Neuron (in vitro differentiated cells): ENCODE measurements around the gene LIX1.

Experiments
- H2AFZ ChIP-seq: one replicate; pipeline ENCODE4 v1.6.1; 2013; ENCODE audit warnings: low read depth, mild to moderate bottlenecking, inconsistent platforms, low read length, moderate library complexity
- H3K27me3 ChIP-seq: one replicate; pipeline ENCODE4 v1.6.1; 2013; ENCODE audit warnings: low read length; ENCODE audit not compliant: insufficient read depth
- H3K36me3 ChIP-seq: one replicate; pipeline ENCODE4 v1.6.1; 2013; ENCODE audit warnings: low read length; ENCODE audit not compliant: insufficient read depth
- H3K4me1 ChIP-seq: one replicate; pipeline ENCODE4 v1.6.1; 2013; ENCODE audit warnings: low read length; ENCODE audit not compliant: insufficient read depth
- H3K4me3 ChIP-seq: 2 replicates; pipeline ENCODE4 v1.5.1; 2013; ENCODE audit warnings: mild to moderate bottlenecking, low read length, moderate library complexity
- H3K9me3 ChIP-seq: one replicate; pipeline ENCODE4 v1.6.1; 2013; ENCODE audit warnings: low read length

The LIX1 gene

DNA sequence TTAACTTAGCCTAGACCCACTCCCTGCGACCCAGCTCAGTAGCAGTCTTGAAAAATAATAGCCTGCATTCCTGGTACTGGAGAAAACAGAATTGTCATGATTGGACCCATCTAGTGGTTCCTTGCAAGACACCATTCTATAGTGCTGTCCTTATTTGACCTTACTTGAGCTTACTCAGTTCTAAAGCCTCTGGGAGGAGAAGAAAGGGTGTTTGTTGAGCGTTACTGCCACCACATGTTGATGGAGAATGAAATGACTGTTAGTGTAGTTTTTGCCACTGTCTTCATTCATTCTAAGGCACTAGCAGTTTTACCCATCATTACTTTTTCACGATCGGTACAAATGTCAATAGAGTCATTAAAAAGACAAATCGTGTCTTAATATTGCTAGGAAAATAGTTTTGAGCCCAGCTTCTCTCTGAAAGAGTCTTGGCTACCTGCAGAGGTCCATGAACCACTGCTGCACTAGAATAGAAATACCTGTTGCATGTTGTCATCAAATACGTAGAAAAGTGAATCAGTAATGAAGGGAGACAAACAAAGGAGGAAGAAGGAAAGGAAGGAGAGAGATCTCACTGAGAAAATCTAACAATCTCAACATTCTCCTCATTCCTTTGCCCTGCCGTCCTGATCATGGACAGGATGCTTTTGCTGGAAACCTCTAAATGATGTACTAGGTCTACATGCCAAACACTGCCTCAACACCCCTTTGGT lies 96.0 kb downstream of the LIX1 start:
- H3K36me3 ChIP-seq: no peaks in the 10 kb centered on the region
- no peaks in the 10 kb centered on the region for H3K27me3 ChIP-seq

DNA sequence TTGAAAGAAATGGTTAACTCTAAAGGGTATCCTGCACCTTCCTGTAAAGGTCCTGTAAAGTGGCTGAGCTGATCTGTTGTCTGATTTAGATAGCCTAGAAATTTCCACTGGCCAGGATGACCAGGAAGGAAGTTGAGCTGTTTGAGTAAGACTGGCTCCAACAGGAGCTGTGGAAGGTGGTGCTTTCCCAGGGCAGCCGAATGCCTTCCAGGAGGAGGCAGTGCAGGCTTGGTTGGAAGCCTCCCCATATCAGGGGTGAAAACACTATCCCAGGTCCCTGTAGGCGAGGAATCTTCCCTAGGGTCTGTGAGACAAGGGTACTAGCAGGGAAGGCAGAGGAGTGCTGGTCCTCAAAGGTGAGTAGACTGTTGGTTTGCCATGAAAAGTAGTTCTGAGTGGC lies 98.4 kb downstream of the LIX1 start:
- H3K9me3 ChIP-seq: no peaks in the 10 kb centered on the region
- no peak overlapping the region for H2AFZ ChIP-seq
- H3K4me1 ChIP-seq: no peaks in the 10 kb centered on the region
- H3K36me3 ChIP-seq: no peaks in the 10 kb centered on the region
- no peak overlapping the region for H3K4me3 ChIP-seq
- H3K27me3 ChIP-seq: no peaks in the 10 kb centered on the region

More for the DNA sequence above, 96.0 kb downstream of the LIX1 start:
- Histone ChIP-seq H3K9me3 (no peaks in the 10 kb centered on the region), H3K4me3 (no peak overlapping the region), H3K4me1 (no peaks in the 10 kb centered on the region), H2AFZ (no peak overlapping the region)

DNA sequence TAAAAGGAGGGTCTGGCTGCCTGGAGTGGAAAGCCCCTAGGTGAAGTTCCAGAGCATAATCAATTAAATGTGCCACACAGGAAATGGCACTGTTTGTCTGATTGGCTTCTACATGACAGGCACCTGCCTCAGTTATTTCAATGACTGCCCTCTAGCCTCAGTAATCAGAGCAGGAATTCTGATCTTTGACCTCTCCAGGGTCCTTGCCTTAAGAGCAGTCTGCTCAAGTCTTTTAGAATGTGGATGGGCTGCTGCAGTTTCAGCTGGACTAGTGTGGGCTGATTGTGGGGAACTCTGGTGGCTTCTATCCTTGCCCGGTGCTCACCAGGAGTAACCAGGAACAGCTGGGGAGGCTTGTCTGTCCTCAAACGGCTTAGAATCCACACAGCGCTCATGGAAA lies 98.9 kb downstream of the LIX1 start:
- no peaks in the 10 kb centered on the region for H3K36me3 ChIP-seq
- H3K4me3 ChIP-seq: no peak overlapping the region
- no peaks in the 10 kb centered on the region for H3K4me1 ChIP-seq
- no peaks in the 10 kb centered on the region for H3K9me3 ChIP-seq
- H3K27me3 ChIP-seq: no peaks in the 10 kb centered on the region
- no peak overlapping the region for H2AFZ ChIP-seq

DNA sequence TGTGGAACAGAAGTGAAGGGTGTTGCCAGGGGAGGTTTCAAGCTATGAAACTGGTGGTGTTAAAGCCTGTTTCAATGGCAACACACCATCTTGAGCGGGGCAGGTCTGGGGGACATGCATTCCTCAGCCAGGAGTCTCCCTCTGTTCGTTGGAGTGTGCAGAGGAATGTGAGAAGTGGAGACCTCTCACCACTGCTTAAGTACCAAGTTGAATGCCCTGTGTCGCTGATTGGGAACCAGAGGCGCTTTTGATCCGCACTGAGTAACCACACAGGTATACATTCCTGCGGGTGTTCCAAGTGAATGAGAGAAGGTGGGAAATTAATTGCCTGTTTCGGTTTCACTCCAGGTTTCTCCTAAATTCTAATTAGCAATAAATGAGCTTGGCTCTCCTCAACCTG lies 99.4 kb downstream of the LIX1 start:
- Histone ChIP-seq H2AFZ (no peak overlapping the region), H3K9me3 (no peaks in the 10 kb centered on the region), H3K27me3 (no peaks in the 10 kb centered on the region), H3K4me1 (no peaks in the 10 kb centered on the region), H3K36me3 (no peaks in the 10 kb centered on the region), H3K4me3 (no peak overlapping the region)
